Measurements from ENCODE around the gene FHAD1.

DNA sequence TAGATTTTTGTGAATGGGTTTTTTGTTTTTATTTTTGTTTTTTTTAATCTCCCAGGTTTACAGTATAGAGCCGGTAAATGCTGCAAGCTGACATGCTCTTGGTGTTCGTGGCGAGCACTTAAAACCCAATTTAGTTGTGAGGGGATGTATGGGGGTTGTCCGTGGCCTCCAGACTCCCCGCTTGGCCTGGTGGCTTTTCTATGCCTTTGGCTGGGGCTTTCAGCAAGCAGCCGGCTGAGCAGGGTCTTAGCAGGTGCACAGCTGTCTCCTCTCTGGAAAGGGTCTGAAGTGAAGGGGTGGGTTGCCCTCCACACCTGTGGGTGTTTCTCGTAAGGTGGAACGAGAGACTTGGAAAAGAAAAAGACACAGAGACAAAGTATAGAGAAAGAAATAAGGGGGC lies 131.7 kb downstream of the FHAD1 start:
- TF ChIP-seq, protein P1, sequence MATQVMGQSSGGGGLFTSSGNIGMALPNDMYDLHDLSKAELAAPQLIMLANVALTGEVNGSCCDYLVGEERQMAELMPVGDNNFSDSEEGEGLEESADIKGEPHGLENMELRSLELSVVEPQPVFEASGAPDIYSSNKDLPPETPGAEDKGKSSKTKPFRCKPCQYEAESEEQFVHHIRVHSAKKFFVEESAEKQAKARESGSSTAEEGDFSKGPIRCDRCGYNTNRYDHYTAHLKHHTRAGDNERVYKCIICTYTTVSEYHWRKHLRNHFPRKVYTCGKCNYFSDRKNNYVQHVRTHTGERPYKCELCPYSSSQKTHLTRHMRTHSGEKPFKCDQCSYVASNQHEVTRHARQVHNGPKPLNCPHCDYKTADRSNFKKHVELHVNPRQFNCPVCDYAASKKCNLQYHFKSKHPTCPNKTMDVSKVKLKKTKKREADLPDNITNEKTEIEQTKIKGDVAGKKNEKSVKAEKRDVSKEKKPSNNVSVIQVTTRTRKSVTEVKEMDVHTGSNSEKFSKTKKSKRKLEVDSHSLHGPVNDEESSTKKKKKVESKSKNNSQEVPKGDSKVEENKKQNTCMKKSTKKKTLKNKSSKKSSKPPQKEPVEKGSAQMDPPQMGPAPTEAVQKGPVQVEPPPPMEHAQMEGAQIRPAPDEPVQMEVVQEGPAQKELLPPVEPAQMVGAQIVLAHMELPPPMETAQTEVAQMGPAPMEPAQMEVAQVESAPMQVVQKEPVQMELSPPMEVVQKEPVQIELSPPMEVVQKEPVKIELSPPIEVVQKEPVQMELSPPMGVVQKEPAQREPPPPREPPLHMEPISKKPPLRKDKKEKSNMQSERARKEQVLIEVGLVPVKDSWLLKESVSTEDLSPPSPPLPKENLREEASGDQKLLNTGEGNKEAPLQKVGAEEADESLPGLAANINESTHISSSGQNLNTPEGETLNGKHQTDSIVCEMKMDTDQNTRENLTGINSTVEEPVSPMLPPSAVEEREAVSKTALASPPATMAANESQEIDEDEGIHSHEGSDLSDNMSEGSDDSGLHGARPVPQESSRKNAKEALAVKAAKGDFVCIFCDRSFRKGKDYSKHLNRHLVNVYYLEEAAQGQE (IDR thresholded peaks at IDR 0.05; ENCODE audit: insufficient read depth in 1 of 2, low read depth in 2 of 2, low read length in 2 of 2), result no peak
- TF ChIP-seq POLR2AphosphoS5 (IDR thresholded peaks at IDR 0.05; ENCODE audit: low read depth, low read length), result no peak
- TF ChIP-seq TAF1 (IDR thresholded peaks at IDR 0.05; ENCODE audit: borderline replicate concordance, insufficient read depth, low read length), result no peak
